ENCODE results near the gene SYNE3.
"Not testable (repeated sequence)": the region's sequence is repeated elsewhere in the genome, so short reads cannot be mapped to it uniquely, and the experiment has no call there.

SYNE3 gene

DNA sequence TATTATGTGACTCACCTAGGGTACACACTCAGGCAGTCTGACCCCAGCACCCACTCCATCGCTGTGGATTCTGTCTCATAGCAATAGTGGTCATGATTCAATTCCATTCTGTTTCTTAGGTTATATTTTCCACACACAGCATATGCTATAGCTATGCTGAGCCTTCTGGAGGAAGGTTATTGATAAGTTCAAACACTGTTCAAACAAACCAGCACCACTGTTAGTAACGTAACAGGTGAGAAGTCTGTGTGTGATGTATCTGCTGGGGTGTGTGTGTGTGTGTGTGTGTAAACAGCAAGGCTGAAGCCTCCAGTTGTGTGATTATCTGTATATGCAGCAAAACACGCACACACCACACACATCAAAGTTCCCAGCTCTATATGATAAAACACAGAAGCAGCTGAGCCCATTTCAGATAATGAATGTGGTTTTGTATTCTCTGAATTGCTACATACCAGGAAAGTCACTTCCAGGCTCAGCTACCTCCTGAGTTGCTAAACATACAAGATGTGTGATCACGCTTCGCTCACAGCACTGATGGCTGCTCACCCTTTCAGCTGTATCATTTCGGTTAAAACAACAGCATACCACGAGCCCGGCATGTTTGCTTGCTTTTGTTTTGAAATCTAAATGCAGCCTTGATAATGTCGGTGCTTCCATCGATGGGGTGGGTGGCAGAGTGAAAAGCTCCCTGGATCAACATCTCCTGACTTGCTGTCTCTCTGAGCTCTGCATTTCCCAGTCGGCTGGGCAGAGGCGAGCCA, 6.8 kb upstream of the SYNE3 start:
- DNase-seq: peak in 1 of 2 experiments; percentile 36

- DNase-seq: no peak
Observed at GRCh38 chr14:95522556-95522955, 6.1 kb upstream of the SYNE3 start.

GRCh38 chr14:95522116-95522515, 5.7 kb upstream of the SYNE3 start:
- DNase-seq: no peak

GRCh38 chr14:95521001-95521400, 4.6 kb upstream of the SYNE3 start:
- DNase-seq: no peak

DNA sequence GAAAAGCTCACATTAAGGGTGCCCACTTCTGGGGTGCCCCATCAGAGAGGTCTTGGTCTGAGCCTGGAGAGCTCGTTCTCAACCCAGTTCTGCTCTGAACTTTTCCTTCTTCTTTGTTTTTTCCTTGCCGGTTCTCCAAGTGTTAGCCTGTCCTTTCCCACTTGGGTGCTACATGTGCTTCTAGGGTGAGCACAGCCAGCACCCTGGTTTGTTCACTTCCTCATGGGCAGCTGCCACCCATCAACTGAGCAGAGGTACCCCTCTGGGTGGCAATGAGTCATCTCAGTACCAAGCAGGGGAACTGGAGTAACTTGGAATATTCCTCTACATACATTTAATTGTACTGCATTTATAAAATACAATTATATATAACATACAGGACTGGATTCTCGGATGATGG, 3.9 kb upstream of the SYNE3 start:
- no peak for DNase-seq

DNA sequence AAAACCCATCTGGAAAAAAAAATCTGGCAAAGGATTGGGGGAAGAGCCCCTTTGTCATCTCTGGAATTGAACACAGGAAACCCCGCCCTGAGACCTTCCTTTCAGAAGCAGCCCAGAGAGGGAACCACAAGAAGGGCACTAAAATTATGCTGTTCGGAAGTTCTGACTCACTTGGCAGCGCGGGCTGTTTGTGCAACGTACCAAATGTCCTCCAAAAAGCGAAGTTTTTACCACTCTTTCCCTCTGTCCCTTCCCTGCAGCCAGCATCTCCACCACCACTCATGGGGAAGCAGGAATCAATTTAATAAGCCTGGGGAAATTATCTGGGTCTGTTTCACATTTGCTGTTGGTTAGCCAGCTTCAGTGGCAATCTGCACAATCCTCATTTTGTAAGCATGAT, 3.2 kb upstream of the SYNE3 start:
- no peak for DNase-seq

- DNase-seq: no peak
Observed at GRCh38 chr14:95518045-95518751, 1.7 kb upstream of the SYNE3 start.

- DNase-seq: peak; percentile 64 to 88
Observed at GRCh38 chr14:95515596-95516552, 576 bp downstream of the SYNE3 start.

- DNase-seq: peak; percentile 74 to 86
Observed at GRCh38 chr14:95515080-95515489, 1.4 kb downstream of the SYNE3 start.

GRCh38 chr14:95514131-95515079, 2.0 kb downstream of the SYNE3 start:
- peak; percentile 96 to 97 for DNase-seq

GRCh38 chr14:95513291-95513690, 3.2 kb downstream of the SYNE3 start:
- DNase-seq: no peak

DNA sequence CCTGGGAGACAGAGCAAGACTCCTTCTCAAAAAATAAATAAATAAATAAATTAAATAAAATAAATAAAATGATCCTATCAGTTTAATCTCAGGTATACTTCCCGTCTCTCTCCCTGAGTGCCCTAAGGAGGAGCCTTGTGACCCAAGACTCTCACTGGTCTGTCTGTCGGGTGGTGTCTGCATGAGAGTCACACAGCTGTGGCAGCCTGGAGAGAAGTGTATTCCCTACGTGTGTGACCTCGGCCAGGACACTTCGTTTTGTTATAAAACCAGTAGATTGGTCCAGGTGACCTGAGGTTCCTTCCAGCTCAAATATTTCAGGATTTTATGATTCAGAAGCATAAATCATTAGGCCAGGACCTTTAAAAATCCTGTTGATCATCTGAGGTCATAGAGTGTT, 4.8 kb downstream of the SYNE3 start:
- no peak for DNase-seq

DNA sequence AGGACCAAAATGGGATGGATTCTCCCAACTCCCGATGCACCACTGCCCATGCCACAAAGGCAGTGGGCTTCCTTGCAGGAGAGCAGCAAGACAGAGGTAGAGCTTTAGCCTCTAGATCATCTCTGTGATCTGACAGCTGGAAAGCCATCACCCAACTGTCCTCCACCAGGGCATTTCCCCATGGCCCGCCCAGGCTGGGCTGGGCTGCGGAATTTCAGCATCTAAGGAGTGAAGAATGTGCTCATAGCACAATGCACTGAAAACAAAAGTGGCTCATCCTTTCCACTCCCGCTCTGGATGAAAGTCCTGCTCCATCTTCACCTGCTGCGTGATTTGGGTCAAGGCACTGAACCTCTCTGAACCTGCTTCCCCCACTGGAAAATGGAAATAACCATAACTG, 5.6 kb downstream of the SYNE3 start:
- no peak for DNase-seq

- not testable (repeated sequence) for DNase-seq
Observed at GRCh38 chr14:95510344-95510743, 6.1 kb downstream of the SYNE3 start.

GRCh38 chr14:95509495-95509894, 7.0 kb downstream of the SYNE3 start:
- no peak for DNase-seq

- no peak for DNase-seq
Observed at GRCh38 chr14:95508377-95508776, 8.1 kb downstream of the SYNE3 start.

DNA sequence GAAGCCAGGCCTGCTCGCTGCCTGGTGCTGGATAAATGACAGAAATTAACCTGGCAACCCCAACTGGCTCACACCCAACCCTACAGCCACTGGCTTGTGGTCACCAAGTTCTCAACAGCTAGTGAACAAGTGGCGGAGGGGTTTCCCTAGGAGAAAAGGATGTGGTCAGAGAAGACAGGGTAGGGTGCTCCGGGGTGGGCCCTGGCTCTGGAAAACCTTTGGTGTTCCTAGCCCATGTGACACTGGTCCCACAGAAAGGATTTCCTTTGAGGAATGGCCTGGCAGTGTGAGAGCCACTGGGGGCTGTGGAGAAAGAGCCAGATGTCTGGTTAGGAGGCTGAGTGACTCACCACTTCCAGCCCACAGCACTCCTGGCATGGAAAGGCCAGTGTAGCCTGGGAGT, 8.7 kb downstream of the SYNE3 start:
- DNase-seq: peak in 1 of 2 experiments; percentile 19

GRCh38 chr14:95507174-95507573, 9.3 kb downstream of the SYNE3 start:
- DNase-seq: no peak

- DNase-seq: no peak
Observed at GRCh38 chr14:95505030-95505589, 11.3 kb downstream of the SYNE3 start.

DNA sequence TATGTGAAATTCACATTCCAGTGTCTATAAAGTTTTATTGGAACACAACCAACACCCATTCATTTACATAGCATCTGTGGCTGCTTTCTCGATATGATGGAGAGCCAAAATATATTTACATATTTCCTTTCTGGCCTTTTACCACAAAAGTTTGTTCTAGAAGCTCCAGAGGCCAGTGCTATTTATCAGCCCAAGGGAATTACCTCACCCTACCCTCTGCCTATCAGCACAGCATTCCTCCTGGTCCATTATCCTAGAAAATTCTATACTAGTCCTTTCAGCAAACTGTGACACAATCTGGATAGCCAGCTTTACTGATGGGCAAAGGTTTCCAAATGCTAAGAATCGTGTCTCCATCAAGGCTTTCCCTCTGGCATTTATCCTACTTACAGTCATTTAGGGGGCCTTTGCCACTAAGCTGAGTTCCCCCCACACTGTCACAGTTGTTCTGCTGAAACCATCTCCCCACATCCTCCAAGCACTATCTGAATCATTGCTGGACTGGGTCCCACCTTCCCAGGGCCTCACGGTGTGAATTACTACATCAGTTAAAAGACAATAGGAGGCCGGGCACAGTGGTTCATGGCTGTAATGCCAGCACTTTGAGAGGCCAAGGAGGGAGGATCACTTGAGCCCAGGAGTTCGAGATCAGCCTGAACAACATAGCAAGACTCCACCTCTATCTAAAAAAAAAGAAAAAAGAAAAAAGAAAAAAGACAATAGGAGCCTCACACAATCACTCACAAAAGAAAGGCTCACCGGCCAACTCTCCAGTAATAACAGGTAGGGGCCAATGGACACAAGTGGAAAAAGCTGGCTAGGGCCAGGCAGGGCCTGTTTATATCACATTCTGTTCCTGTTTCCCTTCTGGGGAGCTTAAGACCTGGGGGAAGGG, 12.1 kb downstream of the SYNE3 start:
- peak in 1 of 2 experiments; percentile 23 for DNase-seq
